IMR-90 (cell line): Measurements from ENCODE around the gene SMARCA2. TPM values are rescaled to one million over a fixed set of nuclear protein-coding genes. Genes with fewer than 3 reads are reported as not detected.

Source experiments
- ATAC-seq: fragments of 200-7000 bp; cut with Tn5 transposase; 2 replicates; pipeline ENCODE4 v1.9.1; 2020; ENCODE audit warnings: low read depth, mild to moderate bottlenecking, moderate library complexity
- BruUV-seq: library from RNA; stranded (reverse); fragments of 400-500 nt; replicated peaks from 2 replicates; lab custom pipeline; 2021; lab: Mats Ljungman, UMichigan
- CTCF ChIA-PET: fragments of 300-600 bp; formaldehyde crosslinking; extraction: SDS; loops from one replicate; lab custom pipeline; 2021; ENCODE audit warnings: antibody characterized with exemption; lab: Yijun Ruan, JAX
- POLR2A ChIA-PET: fragments of 300-600 bp; sonication (Branson Sonifier 250); formaldehyde crosslinking; loops from one replicate; lab custom pipeline; 2022; ENCODE audit warnings: antibody characterized with exemption; ENCODE audit not compliant: unreplicated experiment; lab: Charles Lee
- DNase-seq: peaks from one replicate; pipeline ENCODE4 v3.0.0; 2013
- H2AFZ ChIP-seq: replicated peaks from 2 replicates; pipeline ENCODE3; 2013; ENCODE audit warnings: low read length, mild to moderate bottlenecking; ENCODE audit not compliant: poor library complexity
- H2AK5ac ChIP-seq: 2 replicates; pipeline ENCODE4 v1.6.1; 2013; ENCODE audit warnings: low read depth, low read length, inconsistent platforms
- H2AK9ac ChIP-seq: replicated peaks from 2 replicates; pipeline ENCODE3; 2013; ENCODE audit warnings: mild to moderate bottlenecking, low read depth, low read length, moderate library complexity; ENCODE audit not compliant: poor library complexity
- H2BK120ac ChIP-seq: 2 replicates; pipeline ENCODE4 v1.6.1; 2013; ENCODE audit warnings: low read depth, low read length, inconsistent platforms
- H2BK15ac ChIP-seq: 3 replicates; pipeline ENCODE4 v1.6.1; 2013; ENCODE audit warnings: low read depth, low read length, inconsistent platforms
- H2BK20ac ChIP-seq: 2 replicates; pipeline ENCODE4 v1.6.1; 2013; ENCODE audit warnings: low read depth, mild to moderate bottlenecking, inconsistent platforms, low read length, moderate library complexity
- H2BK5ac ChIP-seq: 2 replicates; pipeline ENCODE4 v1.6.1; 2013; ENCODE audit warnings: mild to moderate bottlenecking, low read depth, low read length, inconsistent platforms; ENCODE audit not compliant: poor library complexity, severe bottlenecking
- H3K14ac ChIP-seq: replicated peaks from 2 replicates; pipeline ENCODE4 v1.6.1; 2013; ENCODE audit warnings: low read depth, low read length, inconsistent platforms
- H3K18ac ChIP-seq: 2 replicates; pipeline ENCODE4 v1.6.1; 2013; ENCODE audit warnings: low read depth, low read length, control low read depth
- H3K23ac ChIP-seq: 2 replicates; pipeline ENCODE4 v1.6.1; 2013; ENCODE audit warnings: low read depth, low read length, inconsistent platforms
- H3K27ac ChIP-seq: 2 replicates; pipeline ENCODE4 v1.5.1; 2013; ENCODE audit warnings: mild to moderate bottlenecking, control low read depth, low read length; ENCODE audit not compliant: insufficient read depth
- H3K27me3 ChIP-seq: 2 replicates; pipeline ENCODE4 v1.6.1; 2013; ENCODE audit warnings: low read length; ENCODE audit not compliant: control insufficient read depth, insufficient read depth
- H3K36me3 ChIP-seq: 2 replicates; pipeline ENCODE4 v1.6.1; 2013; ENCODE audit warnings: low read length, mixed read lengths; ENCODE audit not compliant: control insufficient read depth, insufficient read depth
- H3K4ac ChIP-seq: 2 replicates; pipeline ENCODE4 v1.6.1; 2013; ENCODE audit warnings: low read depth, low read length, inconsistent platforms
- H3K4me1 ChIP-seq: 2 replicates; pipeline ENCODE4 v1.6.1; 2013; ENCODE audit warnings: low read length, mixed read lengths; ENCODE audit not compliant: control insufficient read depth, insufficient read depth
- H3K4me2 ChIP-seq: 2 replicates; pipeline ENCODE4 v1.6.1; 2013; ENCODE audit warnings: low read depth, mild to moderate bottlenecking, control low read depth, low read length, moderate library complexity
- H3K4me3 ChIP-seq: 2 replicates; pipeline ENCODE4 v1.5.1; 2013; ENCODE audit warnings: low read depth, mild to moderate bottlenecking, control low read depth, low read length, moderate library complexity; ENCODE audit not compliant: insufficient read depth
- H3K56ac ChIP-seq: 2 replicates; pipeline ENCODE4 v1.6.1; 2013; ENCODE audit warnings: low read length, inconsistent platforms; ENCODE audit not compliant: insufficient read depth; ENCODE audit errors: extremely low read depth
- H3K79me1 ChIP-seq, 2 experiments: 2 replicates each; pipeline ENCODE4 v1.6.1; 2013; ENCODE audit warnings: low read length in 2 of 2, inconsistent platforms in 1 of 2, low read depth in 1 of 2
- H3K9ac ChIP-seq: 2 replicates; pipeline ENCODE4 v1.6.1; 2013; ENCODE audit warnings: low read depth, low read length, control low read depth
- H3K9me1 ChIP-seq: 2 replicates; pipeline ENCODE4 v1.6.1; 2013; ENCODE audit warnings: low read length, inconsistent platforms; ENCODE audit not compliant: insufficient read depth
- H3K9me3 ChIP-seq: 2 replicates; pipeline ENCODE4 v1.6.1; 2013; ENCODE audit warnings: low read length; ENCODE audit not compliant: control insufficient read depth, insufficient read depth
- H4K20me1 ChIP-seq: 2 replicates; pipeline ENCODE4 v1.6.1; 2013; ENCODE audit warnings: low read length, inconsistent platforms; ENCODE audit not compliant: insufficient read depth
- H4K5ac ChIP-seq: 2 replicates; pipeline ENCODE4 v1.6.1; 2013; ENCODE audit warnings: mild to moderate bottlenecking, low read depth, low read length, control low read depth
- H4K8ac ChIP-seq, 2 experiments: 2 replicates each; pipeline ENCODE4 v1.6.1; 2013; ENCODE audit warnings: low read depth in 2 of 2, low read length in 2 of 2, control low read depth in 1 of 2, inconsistent platforms in 1 of 2
- H4K91ac ChIP-seq: 2 replicates; pipeline ENCODE4 v1.6.1; 2013; ENCODE audit warnings: low read depth, low read length, inconsistent platforms; ENCODE audit not compliant: insufficient read depth
- BHLHE40 ChIP-seq: fragments of 150-350 bp; IDR thresholded peaks from 2 replicates; pipeline ENCODE4 v1.6.1; 2016; ENCODE audit warnings: mild to moderate bottlenecking, low read depth, low read length
- CEBPB ChIP-seq: IDR thresholded peaks from 2 replicates; pipeline ENCODE4 v1.6.1; 2012; ENCODE audit warnings: low read depth, low read length, improper control_type of control experiment
- CHD1 ChIP-seq: IDR thresholded peaks from 2 replicates; pipeline ENCODE4 v1.6.1; 2012; ENCODE audit warnings: low read depth, low read length, improper control_type of control experiment
- MXI1 ChIP-seq: IDR thresholded peaks from 2 replicates; pipeline ENCODE4 v1.6.1; 2012; ENCODE audit warnings: low read depth, mild to moderate bottlenecking, low read length, moderate library complexity, borderline replicate concordance
- RAD21 ChIP-seq: IDR thresholded peaks from 2 replicates; pipeline ENCODE4 v1.6.1; 2012; ENCODE audit warnings: low read length, improper control_type of control experiment
- RCOR1 ChIP-seq: IDR thresholded peaks from 2 replicates; pipeline ENCODE4 v1.6.1; 2012; ENCODE audit warnings: mild to moderate bottlenecking, low read length, improper control_type of control experiment; ENCODE audit not compliant: insufficient replicate concordance
- RFX5 ChIP-seq: IDR thresholded peaks from 2 replicates; pipeline ENCODE4 v1.8.0; 2012; ENCODE audit warnings: low read depth, mild to moderate bottlenecking, low read length, moderate library complexity
- SMC3 ChIP-seq: fragments of 150-350 bp; IDR thresholded peaks from 2 replicates; pipeline ENCODE4 v1.6.1; 2016; ENCODE audit warnings: low read depth, mild to moderate bottlenecking, antibody characterized with exemption, low read length, moderate library complexity
- USF2 ChIP-seq: fragments of 150-350 bp; IDR thresholded peaks from 2 replicates; pipeline ENCODE4 v1.6.1; 2017; ENCODE audit warnings: mild to moderate bottlenecking, antibody characterized with exemption, low read length, low read depth
- WGBS, 2 experiments: methylation state at CpG; one replicate each; pipeline versions ENCODE4 v1.1.5 to v1.1.7; 2013; ENCODE audit warnings: missing lambda C conversion rate in 2 of 2; ENCODE audit not compliant: insufficient read length in 1 of 2; ENCODE audit errors: extremely low coverage in 2 of 2; 5-methylcytosine and 5-hydroxymethylcytosine counted together
- dilution Hi-C: fragments of 300-500 bp; cut with HindIII; formaldehyde crosslinking; loops from one replicate; pipeline ENCODE4 v1.14.3; 2018; ENCODE audit warnings: low sequenced_read_pairs; ENCODE audit not compliant: unreplicated experiment
- in situ Hi-C: fragments of 300-500 bp; cut with MboI; formaldehyde crosslinking; loops from 3 replicates; pipeline ENCODE4 v1.14.3; 2019; ENCODE audit warnings: low sequenced_read_pairs, inconsistent platforms, mixed read lengths
- intact Hi-C: fragments of 100-400 bp; cut with micrococcal nuclease; formaldehyde crosslinking; loops from 2 replicates; pipeline ENCODE4 v1.10.0; 2022
- polyA plus RNA-seq, 3 experiments: library from polyadenylated mRNA; depleted of rRNA; stranded (reverse); fragments of >200 nt; gene quantifications; 2 replicates each; pipeline ENCODE4 v1.2.3, GENCODE V29; 2012; ENCODE audit warnings: low replicate concordance in 1 of 3
- total RNA-seq: library from RNA; depleted of rRNA; stranded (reverse); fragments of >200 nt; gene quantifications from 2 replicates; pipeline ENCODE4 v1.2.3, GENCODE V29; 2012

Gene SMARCA2
- total and polyA plus RNA-seq, 2 of the 4 experiments (the other 2 are of a cell fraction) = 25.3 to 26.7 TPM

GRCh38 chr9:2127486-2127885, 112.3 kb downstream of the SMARCA2 start:
- Histone ChIP-seq H3K4me1 (peaks cover 10% of the 10 kb centered on the region), H3K4ac (no peak overlapping the region), H2AK5ac (no peak overlapping the region), H3K14ac (no peak overlapping the region), H3K79me1 (0 out of 4 replicates have a peak, but pooled peaks cover 3 to 4% of the 10 kb centered on the region in 2 experiments), H2BK20ac (no peak overlapping the region), H3K56ac (no peak overlapping the region), H3K9ac (no peak overlapping the region), H4K20me1 (no peaks in the 10 kb centered on the region; the same call in 1 of the 2 replicates), H2BK120ac (no peak overlapping the region), H3K23ac (no peak overlapping the region), H3K27me3 (no peaks in the 10 kb centered on the region), H2AK9ac (peak overlapping the region; percentile 46), H2BK15ac (no peak overlapping the region), H4K8ac (no peak overlapping the region), H3K36me3 (peaks cover 10% of the 10 kb centered on the region), H3K18ac (peak overlapping the region; percentile 60; the same call in 1 of the 2 replicates), H3K4me2 (no peak overlapping the region), H4K91ac (no peak overlapping the region), H3K4me3 (no peak overlapping the region), H4K5ac (no peak overlapping the region; the same call in 1 of the 2 replicates), H3K27ac (no peak overlapping the region), H3K9me1 (peaks cover 3% of the 10 kb centered on the region; the same call in 1 of the 2 replicates), H3K9me3 (no peaks in the 10 kb centered on the region), H2BK5ac (no peak overlapping the region), H2AFZ (no peak overlapping the region)
- ChIA-PET CTCF (interaction anchor here (1.1 kb wide), 1 partner anchor 11 kb away, joined by 3 read pairs; no protein-coding TSS in a partner anchor), POLR2A (no interaction called here)
- TF ChIP-seq RAD21 (no peak), CHD1 (no peak), RCOR1 (no peak), MXI1 (no peak), BHLHE40 (no peak), CEBPB (no peak), USF2 (no peak), RFX5 (no peak), SMC3 (no peak)
- peak; percentile 51 for DNase-seq
- in situ Hi-C loops = loop anchor here (10.0 kb wide), 1 partner anchor 707 kb away; no protein-coding TSS in a partner anchor
- 100% methylated on average over 1 of the region's 1 CpG; no CpG with 5 or more reads in 1 of the 2 experiments for WGBS, 2 experiments
- dilution Hi-C loops = no loop called here
- peak; percentile 50 for ATAC-seq
- no TSS peak for BruUV-seq
- intact Hi-C loops = no loop called here
